GM12878 (cell line): ENCODE measurements around the gene KCNJ12.
"Not testable (repeated sequence)": the region's sequence is repeated elsewhere in the genome, so short reads cannot be mapped to it uniquely, and the experiment has no call there.

Experiments used
- CEBPB ChIP-seq, 2 experiments: fragments of 150-350 bp in 1 of 2; IDR thresholded peaks; 2 replicates each; pipeline ENCODE4 v1.6.1; 2012 to 2014; ENCODE audit warnings: low read depth in 2 of 2, low read length in 2 of 2, borderline replicate concordance in 1 of 2, inconsistent platforms in 1 of 2
- EGR1 ChIP-seq, 2 experiments: IDR thresholded peaks; 1 replicate in 1 of 2; 2 replicates in 1 of 2; pipeline ENCODE4 v1.6.1; 2011 to 2012; ENCODE audit warnings: low read depth in 2 of 2, low read length in 2 of 2, borderline replicate concordance in 1 of 2, mild to moderate bottlenecking in 1 of 2, moderate library complexity in 1 of 2
- FOXK2 ChIP-seq: fragments of 450-650 bp; IDR thresholded peaks from 2 replicates; pipeline ENCODE4 v1.6.1; 2017; ENCODE audit warnings: mild to moderate bottlenecking, moderate library complexity
- KDM1A ChIP-seq: fragments of 200-600 bp; sonication (generic); IDR thresholded peaks from 2 replicates; pipeline ENCODE4 v1.6.1; 2016; ENCODE audit warnings: borderline replicate concordance
- NRF1 ChIP-seq: conservative IDR thresholded peaks from 2 replicates; pipeline ENCODE4 v1.6.1; 2011; ENCODE audit warnings: mild to moderate bottlenecking, low read depth, low read length, improper control_type of control experiment
- POLR2A ChIP-seq: IDR thresholded peaks from 2 replicates; pipeline ENCODE4 v1.6.1; 2011; ENCODE audit warnings: low read depth, mild to moderate bottlenecking, low read length
- SUZ12 ChIP-seq: fragments of 200-600 bp; sonication (generic); IDR thresholded peaks from one replicate; pipeline ENCODE4 v1.6.1; 2018; ENCODE audit warnings: antibody characterized with exemption, mild to moderate bottlenecking; ENCODE audit not compliant: unreplicated experiment
- YY1 ChIP-seq: IDR thresholded peaks from 2 replicates; pipeline ENCODE4 v1.6.1; 2011; ENCODE audit warnings: low read depth, mild to moderate bottlenecking, low read length
- TF ChIP-seq, protein P1 (sequence below), 3 experiments: IDR thresholded peaks in 2 of 3; conservative IDR thresholded peaks in 1 of 3; 2 replicates each; pipeline ENCODE4 v1.5.1; 2011; ENCODE audit warnings: low read depth in 3 of 3, low read length in 3 of 3, mild to moderate bottlenecking in 3 of 3, control low read depth in 2 of 3, moderate library complexity in 2 of 3, inconsistent platforms in 1 of 3, mixed read lengths in 1 of 3; ENCODE audit not compliant: control insufficient read depth in 2 of 3, insufficient read depth in 1 of 3; ENCODE audit errors: extremely low read depth in 1 of 3
- TF ChIP-seq, protein P2 (sequence below): fragments of 450-650 bp; IDR thresholded peaks from 2 replicates; pipeline ENCODE4 v1.6.1; 2014; ENCODE audit warnings: mild to moderate bottlenecking
- TF ChIP-seq, protein P3 (sequence below): IDR thresholded peaks from 2 replicates; pipeline ENCODE4 v1.6.1; 2011; ENCODE audit warnings: low read depth, low read length, improper control_type of control experiment, borderline replicate concordance
- TF ChIP-seq, protein P4 (sequence below): IDR thresholded peaks from 2 replicates; pipeline ENCODE4 v1.6.1; 2012; ENCODE audit warnings: mild to moderate bottlenecking, low read depth, low read length

DNA sequence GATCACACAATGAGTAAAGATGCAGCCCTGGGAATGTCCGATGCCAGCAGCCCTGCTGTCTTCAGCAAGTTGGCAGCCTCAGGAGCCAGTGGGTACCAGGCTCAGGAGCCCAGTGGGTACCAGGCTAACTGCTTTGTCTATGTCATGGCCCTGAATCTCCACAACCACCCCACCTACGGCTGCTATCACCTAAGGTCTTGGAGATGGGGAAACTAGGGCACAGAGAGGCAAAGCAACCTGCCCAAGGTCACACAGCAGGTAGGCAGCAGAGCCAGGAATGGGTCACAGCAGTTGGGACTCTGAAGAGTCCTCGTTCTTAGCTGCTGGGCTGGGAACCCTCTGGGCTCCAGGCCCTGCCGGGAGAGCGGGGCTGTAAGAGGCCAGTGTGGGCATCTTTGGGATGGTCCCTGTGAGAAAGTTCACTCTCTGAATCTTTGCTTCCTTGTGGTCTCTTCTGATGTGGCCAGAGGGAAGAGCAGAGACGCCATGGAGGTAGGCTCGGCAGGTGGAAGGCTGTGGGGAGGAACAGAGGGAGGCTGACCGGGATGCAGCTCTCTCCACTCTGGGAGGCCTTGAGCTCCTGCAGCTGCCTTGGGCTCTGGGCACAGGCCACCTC lies 34.1 kb upstream of the KCNJ12 start:
- TF ChIP-seq, protein P1, sequence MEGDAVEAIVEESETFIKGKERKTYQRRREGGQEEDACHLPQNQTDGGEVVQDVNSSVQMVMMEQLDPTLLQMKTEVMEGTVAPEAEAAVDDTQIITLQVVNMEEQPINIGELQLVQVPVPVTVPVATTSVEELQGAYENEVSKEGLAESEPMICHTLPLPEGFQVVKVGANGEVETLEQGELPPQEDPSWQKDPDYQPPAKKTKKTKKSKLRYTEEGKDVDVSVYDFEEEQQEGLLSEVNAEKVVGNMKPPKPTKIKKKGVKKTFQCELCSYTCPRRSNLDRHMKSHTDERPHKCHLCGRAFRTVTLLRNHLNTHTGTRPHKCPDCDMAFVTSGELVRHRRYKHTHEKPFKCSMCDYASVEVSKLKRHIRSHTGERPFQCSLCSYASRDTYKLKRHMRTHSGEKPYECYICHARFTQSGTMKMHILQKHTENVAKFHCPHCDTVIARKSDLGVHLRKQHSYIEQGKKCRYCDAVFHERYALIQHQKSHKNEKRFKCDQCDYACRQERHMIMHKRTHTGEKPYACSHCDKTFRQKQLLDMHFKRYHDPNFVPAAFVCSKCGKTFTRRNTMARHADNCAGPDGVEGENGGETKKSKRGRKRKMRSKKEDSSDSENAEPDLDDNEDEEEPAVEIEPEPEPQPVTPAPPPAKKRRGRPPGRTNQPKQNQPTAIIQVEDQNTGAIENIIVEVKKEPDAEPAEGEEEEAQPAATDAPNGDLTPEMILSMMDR (IDR thresholded peaks at IDR 0.05 in 2 of 3, conservative IDR thresholded peaks at IDR 0.05 in 1 of 3; ENCODE audit: control insufficient read depth in 2 of 3, extremely low read depth in 1 of 3, insufficient read depth in 1 of 3, low read depth in 3 of 3, low read length in 3 of 3), result not testable (repeated sequence)
- TF ChIP-seq CEBPB (IDR thresholded peaks at IDR 0.05; ENCODE audit: borderline replicate concordance in 1 of 2, low read depth in 2 of 2, low read length in 2 of 2); FOXK2; SUZ12; EGR1 (IDR thresholded peaks at IDR 0.05; ENCODE audit: borderline replicate concordance in 1 of 2, low read depth in 2 of 2, low read length in 2 of 2); KDM1A; YY1; POLR2A; NRF1: not testable (repeated sequence)
- TF ChIP-seq, protein P2, sequence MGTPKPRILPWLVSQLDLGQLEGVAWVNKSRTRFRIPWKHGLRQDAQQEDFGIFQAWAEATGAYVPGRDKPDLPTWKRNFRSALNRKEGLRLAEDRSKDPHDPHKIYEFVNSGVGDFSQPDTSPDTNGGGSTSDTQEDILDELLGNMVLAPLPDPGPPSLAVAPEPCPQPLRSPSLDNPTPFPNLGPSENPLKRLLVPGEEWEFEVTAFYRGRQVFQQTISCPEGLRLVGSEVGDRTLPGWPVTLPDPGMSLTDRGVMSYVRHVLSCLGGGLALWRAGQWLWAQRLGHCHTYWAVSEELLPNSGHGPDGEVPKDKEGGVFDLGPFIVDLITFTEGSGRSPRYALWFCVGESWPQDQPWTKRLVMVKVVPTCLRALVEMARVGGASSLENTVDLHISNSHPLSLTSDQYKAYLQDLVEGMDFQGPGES, result not testable (repeated sequence)
- TF ChIP-seq, protein P3, sequence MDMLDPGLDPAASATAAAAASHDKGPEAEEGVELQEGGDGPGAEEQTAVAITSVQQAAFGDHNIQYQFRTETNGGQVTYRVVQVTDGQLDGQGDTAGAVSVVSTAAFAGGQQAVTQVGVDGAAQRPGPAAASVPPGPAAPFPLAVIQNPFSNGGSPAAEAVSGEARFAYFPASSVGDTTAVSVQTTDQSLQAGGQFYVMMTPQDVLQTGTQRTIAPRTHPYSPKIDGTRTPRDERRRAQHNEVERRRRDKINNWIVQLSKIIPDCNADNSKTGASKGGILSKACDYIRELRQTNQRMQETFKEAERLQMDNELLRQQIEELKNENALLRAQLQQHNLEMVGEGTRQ, result not testable (repeated sequence)
- TF ChIP-seq, protein P4, sequence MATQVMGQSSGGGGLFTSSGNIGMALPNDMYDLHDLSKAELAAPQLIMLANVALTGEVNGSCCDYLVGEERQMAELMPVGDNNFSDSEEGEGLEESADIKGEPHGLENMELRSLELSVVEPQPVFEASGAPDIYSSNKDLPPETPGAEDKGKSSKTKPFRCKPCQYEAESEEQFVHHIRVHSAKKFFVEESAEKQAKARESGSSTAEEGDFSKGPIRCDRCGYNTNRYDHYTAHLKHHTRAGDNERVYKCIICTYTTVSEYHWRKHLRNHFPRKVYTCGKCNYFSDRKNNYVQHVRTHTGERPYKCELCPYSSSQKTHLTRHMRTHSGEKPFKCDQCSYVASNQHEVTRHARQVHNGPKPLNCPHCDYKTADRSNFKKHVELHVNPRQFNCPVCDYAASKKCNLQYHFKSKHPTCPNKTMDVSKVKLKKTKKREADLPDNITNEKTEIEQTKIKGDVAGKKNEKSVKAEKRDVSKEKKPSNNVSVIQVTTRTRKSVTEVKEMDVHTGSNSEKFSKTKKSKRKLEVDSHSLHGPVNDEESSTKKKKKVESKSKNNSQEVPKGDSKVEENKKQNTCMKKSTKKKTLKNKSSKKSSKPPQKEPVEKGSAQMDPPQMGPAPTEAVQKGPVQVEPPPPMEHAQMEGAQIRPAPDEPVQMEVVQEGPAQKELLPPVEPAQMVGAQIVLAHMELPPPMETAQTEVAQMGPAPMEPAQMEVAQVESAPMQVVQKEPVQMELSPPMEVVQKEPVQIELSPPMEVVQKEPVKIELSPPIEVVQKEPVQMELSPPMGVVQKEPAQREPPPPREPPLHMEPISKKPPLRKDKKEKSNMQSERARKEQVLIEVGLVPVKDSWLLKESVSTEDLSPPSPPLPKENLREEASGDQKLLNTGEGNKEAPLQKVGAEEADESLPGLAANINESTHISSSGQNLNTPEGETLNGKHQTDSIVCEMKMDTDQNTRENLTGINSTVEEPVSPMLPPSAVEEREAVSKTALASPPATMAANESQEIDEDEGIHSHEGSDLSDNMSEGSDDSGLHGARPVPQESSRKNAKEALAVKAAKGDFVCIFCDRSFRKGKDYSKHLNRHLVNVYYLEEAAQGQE, result not testable (repeated sequence)
